Measurements from ENCODE around the gene SLC24A2. TPM values are rescaled to one million over a fixed set of nuclear protein-coding genes. Genes with fewer than 3 reads are reported as not detected.

SLC24A2 gene
- total and polyA plus RNA-seq, 2 of the 8 experiments (the other 6 are each of a cell fraction or from before 2014, with no cell fraction given) = 2.8 to 6.5 TPM

GRCh38 chr9:19788152-19788551 is 685 bp downstream of the SLC24A2 start:
- peak overlapping the region in 2 of 4 experiments; percentile 14 to 16; a peak in 4 of 7 replicates for H3K9ac ChIP-seq (replicated peaks in 1 of 4; ENCODE audit: extremely low read depth in 1 of 4, low read depth in 3 of 4, low read length in 3 of 4)
- no peak for TF ChIP-seq BRCA1 (IDR thresholded peaks at IDR 0.05; ENCODE audit: low read depth, low read length)
- TF ChIP-seq KDM5A (IDR thresholded peaks at IDR 0.05; ENCODE audit: low read length) = no peak
- TF ChIP-seq CBX5 (IDR thresholded peaks at IDR 0.05; ENCODE audit: low read depth, low read length) = no peak
- no peak for TF ChIP-seq USF2 (IDR thresholded peaks at IDR 0.05; ENCODE audit: low read length)
- TF ChIP-seq TEAD4 (IDR thresholded peaks at IDR 0.05; ENCODE audit: low read depth, low read length) = 0 out of 2 replicates have a peak, but pooled peaks have one; percentile 15
- TF ChIP-seq HDAC6 (IDR thresholded peaks at IDR 0.05; ENCODE audit: low read depth, low read length) = no peak
- TF ChIP-seq CREB1 (IDR thresholded peaks at IDR 0.05) = 0 out of 2 replicates have a peak, but pooled peaks have one; percentile 17
- TF ChIP-seq TAF7 (optimal IDR thresholded peaks at IDR 0.05; ENCODE audit: borderline replicate concordance, low read depth, low read length) = no peak
- TF ChIP-seq ATF2 (IDR thresholded peaks at IDR 0.05; ENCODE audit: low read length) = no peak

More at GRCh38 chr9:19788152-19788551, 685 bp downstream of the SLC24A2 start:
- Histone ChIP-seq H2AFZ (ENCODE audit: low read length) (peak overlapping the region; percentile 52; the same call in 1 of the 2 replicates), H3K23ac (ENCODE audit: insufficient read length) (no peak overlapping the region), H2BK120ac (replicated peaks; ENCODE audit: low read depth, low read length) (no peak overlapping the region), H4K8ac (ENCODE audit: extremely low read depth, insufficient read depth, low read length) (no peak overlapping the region), H3K27me3 (replicated peaks in 1 of 4; ENCODE audit: control insufficient read depth in 3 of 4, extremely low read depth in 1 of 4, insufficient read depth in 3 of 4, low read length in 3 of 4) (peaks cover 0 to 13% (median 11%) of the 10 kb centered on the region in 4 experiments; a peak in 6 of 7 replicates), H2AK5ac (ENCODE audit: low read depth, low read length) (no peak overlapping the region), H2BK5ac (ENCODE audit: low read depth, low read length) (no peak overlapping the region; the same call in 1 of the 2 replicates), H2BK20ac (ENCODE audit: low read length) (no peak overlapping the region), H4K91ac (replicated peaks; ENCODE audit: insufficient read length, low read length) (no peak overlapping the region), H3K4me3 (ENCODE audit: extremely low read depth in 1 of 4, insufficient read depth in 2 of 4, low read depth in 3 of 4, low read length in 4 of 4) (peak overlapping the region; percentile 49 to 80 (median 69)), H3K23me2 (ENCODE audit: low read depth, low read length) (peaks cover 11% of the 10 kb centered on the region; the same call in 1 of the 2 replicates), H4K5ac (ENCODE audit: insufficient read length, low read depth, low read length) (no peak overlapping the region), H3K14ac (ENCODE audit: insufficient read length) (no peak overlapping the region), H2BK15ac (ENCODE audit: low read length) (no peak overlapping the region), H4K20me1 (replicated peaks in 1 of 2; ENCODE audit: control insufficient read depth in 1 of 2, insufficient read depth in 2 of 2, low read length in 2 of 2) (no peaks in the 10 kb centered on the region), H3K4me2 (ENCODE audit: insufficient read depth in 1 of 2, low read depth in 2 of 2, low read length in 2 of 2) (peak overlapping the region; percentile 93 to 97), H3K9me3 (ENCODE audit: insufficient read depth in 2 of 2, low read depth in 1 of 2, low read length in 1 of 2) (peaks cover 0 to 5% of the 10 kb centered on the region in 2 experiments; a peak in 2 of 4 replicates), H3K4ac (replicated peaks; ENCODE audit: insufficient read length, low read depth, low read length) (no peak overlapping the region), H3K36me3 (ENCODE audit: control insufficient read depth in 2 of 4, insufficient read depth in 4 of 4, low read length in 3 of 4) (no peaks in the 10 kb centered on the region; a peak in 2 of 8 replicates), H3K56ac (replicated peaks; ENCODE audit: insufficient read length, low read depth, low read length) (no peak overlapping the region), H2BK12ac (ENCODE audit: low read depth, low read length) (no peak overlapping the region), H3K4me1 (replicated peaks in 1 of 4; ENCODE audit: control insufficient read depth in 3 of 4, insufficient read depth in 4 of 4, low read length in 3 of 4) (peaks cover 2 to 7% (median 4%) of the 10 kb centered on the region in 4 experiments), H3K27ac (ENCODE audit: low read depth, low read length) (no peak overlapping the region), H3K18ac (ENCODE audit: extremely low read depth, low read length) (peak overlapping the region; percentile 35; the same call in 1 of the 2 replicates), H3K79me1 (ENCODE audit: low read depth, low read length) (no peaks in the 10 kb centered on the region), H3K79me2 (ENCODE audit: control insufficient read depth in 1 of 2, insufficient read depth in 2 of 2, low read length in 2 of 2) (0 out of 4 replicates have a peak, but pooled peaks cover 0 to 2% of the 10 kb centered on the region in 2 experiments)
- 3% methylated on average over 24 of the region's 24 CpGs; no CpG with 5 or more reads in 1 of the 2 experiments for WGBS, 2 experiments (ENCODE audit: extremely low coverage in 1 of 2, insufficient coverage in 1 of 2, insufficient read length in 1 of 2, insufficient replicate concordance in 2 of 2, low coverage in 1 of 2, low lambda C conversion rate in 2 of 2, missing lambda C conversion rate in 1 of 2)
- CTCF ChIA-PET (ENCODE audit: partially characterized antibody) = interaction anchor here (0.6 to 1.6 kb wide), 4 partner anchors 8 to 323 kb away, joined by 3 to 6 read pairs (median 3); no protein-coding TSS in a partner anchor
- peak; percentile 45 for FAIRE-seq
- POLR2A ChIA-PET (ENCODE audit: partially characterized antibody) = interaction anchor here (1.0 to 1.1 kb wide), 2 partner anchors 11 to 323 kb away, joined by 3 to 6 read pairs; no protein-coding TSS in a partner anchor
- peak in 1 of 2 experiments; percentile 69 for DNase-seq (ENCODE audit: low read depth in 1 of 2, low spot score in 2 of 2)
